MM.1S (cell line): Measurements from ENCODE around the gene PRKCZ.

Experiments used
- CTCF ChIP-seq: fragments of 300-600 bp; sonication (generic); IDR thresholded peaks from 2 replicates; pipeline ENCODE4 v1.5.1; 2016; ENCODE audit warnings: antibody characterized with exemption, low read length, mixed read lengths
- EZH2phosphoT487 ChIP-seq: fragments of 300-600 bp; sonication (generic); IDR thresholded peaks from 2 replicates; pipeline ENCODE4 v1.6.1; 2018; ENCODE audit warnings: antibody characterized with exemption, low read length

- TF ChIP-seq CTCF (no peak), EZH2phosphoT487 (no peak)
Observed at GRCh38 chr1:2206813-2207487, 156.7 kb downstream of the PRKCZ start.
